ENCODE measurements around the gene KLF7. TPM values are rescaled to one million over a fixed set of nuclear protein-coding genes. Genes with fewer than 3 reads are reported as not detected.

Gene KLF7
- total RNA-seq, 1 experiment from 2014 or later = 24.9 TPM

DNA sequence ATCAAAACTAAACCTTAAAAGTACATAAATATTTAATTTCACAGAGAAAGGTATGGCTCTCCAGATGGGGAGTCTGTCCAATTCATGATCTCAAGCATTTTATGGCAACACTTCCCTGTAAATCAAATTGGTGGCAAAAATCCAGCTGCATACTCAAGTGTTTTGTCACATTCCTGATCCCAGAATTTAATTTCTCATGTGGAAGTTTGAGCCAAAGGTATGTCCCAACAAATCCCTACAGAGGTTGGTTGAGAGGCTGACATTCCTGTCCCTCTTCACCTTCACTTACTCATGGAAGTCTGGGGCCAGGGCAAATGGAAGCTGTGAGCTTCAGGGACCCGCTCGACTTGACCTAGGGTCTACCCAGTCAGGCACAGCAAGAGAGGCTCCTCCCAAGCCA, 17.7 kb downstream of the KLF7 start:
- CTCF ChIA-PET = no interaction called here
- peaks cover 25% of the 10 kb centered on the region for H3K36me3 Mint-ChIP-seq (ENCODE audit: insufficient read depth, unreplicated experiment)
- H3K4me1 Mint-ChIP-seq (ENCODE audit: low read depth, unreplicated experiment) = peaks cover 55% of the 10 kb centered on the region
- no peaks in the 10 kb centered on the region for H3K27me3 Mint-ChIP-seq (ENCODE audit: unreplicated experiment)
- no TSS peak for BruUV-seq (replicated peaks)
- H3K27ac Mint-ChIP-seq (ENCODE audit: unreplicated experiment) = no peak overlapping the region
- intact Hi-C loops (cut with micrococcal nuclease; ENCODE audit: unreplicated experiment) = no loop called here
- no peak for DNase-seq
- no peak for TF ChIP-seq CTCF (IDR thresholded peaks at IDR 0.05; ENCODE audit: unreplicated experiment)
- H3K4me3 Mint-ChIP-seq (ENCODE audit: low read depth, unreplicated experiment) = no peak overlapping the region
- H3K9me3 Mint-ChIP-seq (ENCODE audit: low read depth, unreplicated experiment) = no peaks in the 10 kb centered on the region

DNA sequence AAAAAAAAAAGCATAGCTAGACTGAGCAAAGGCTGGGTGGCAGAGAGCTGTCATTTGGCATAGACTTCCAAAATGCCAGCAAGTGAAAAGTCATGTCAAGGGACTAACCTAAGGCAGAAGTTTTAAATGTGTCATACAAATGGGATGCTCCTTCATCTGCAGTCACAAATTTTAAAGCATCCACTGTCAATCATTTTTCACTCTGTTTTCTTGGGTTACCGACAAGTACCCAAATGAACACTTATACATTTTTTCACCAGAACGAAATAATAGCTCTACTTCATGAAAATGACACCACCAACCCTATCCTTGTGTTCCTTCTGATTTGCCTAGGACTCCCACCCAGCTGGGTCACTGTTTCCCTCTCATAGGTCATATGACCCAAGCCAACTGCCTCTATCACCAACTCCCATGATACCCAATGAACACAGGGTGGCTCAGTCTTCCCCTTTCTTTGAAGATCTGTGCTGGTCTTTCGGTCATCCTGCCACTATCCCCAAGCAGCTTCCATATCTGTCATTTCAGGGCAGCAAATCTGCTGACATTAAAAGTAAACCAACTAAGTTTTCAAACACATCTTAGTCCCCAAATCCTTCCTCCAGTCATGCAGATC, 21.5 kb downstream of the KLF7 start:
- no peaks in the 10 kb centered on the region for H3K9me3 Mint-ChIP-seq (ENCODE audit: low read depth, unreplicated experiment)
- CTCF ChIA-PET = no interaction called here
- peaks cover 26% of the 10 kb centered on the region for H3K36me3 Mint-ChIP-seq (ENCODE audit: insufficient read depth, unreplicated experiment)
- H3K27me3 Mint-ChIP-seq (ENCODE audit: unreplicated experiment) = no peaks in the 10 kb centered on the region
- DNase-seq = no peak
- intact Hi-C loops (cut with micrococcal nuclease; ENCODE audit: unreplicated experiment) = no loop called here
- peaks cover 38% of the 10 kb centered on the region for H3K4me1 Mint-ChIP-seq (ENCODE audit: low read depth, unreplicated experiment)
- no peak overlapping the region for H3K4me3 Mint-ChIP-seq (ENCODE audit: low read depth, unreplicated experiment)
- H3K27ac Mint-ChIP-seq (ENCODE audit: unreplicated experiment) = no peak overlapping the region
- no peak for TF ChIP-seq CTCF (IDR thresholded peaks at IDR 0.05; ENCODE audit: unreplicated experiment)
- BruUV-seq (replicated peaks) = no TSS peak

DNA sequence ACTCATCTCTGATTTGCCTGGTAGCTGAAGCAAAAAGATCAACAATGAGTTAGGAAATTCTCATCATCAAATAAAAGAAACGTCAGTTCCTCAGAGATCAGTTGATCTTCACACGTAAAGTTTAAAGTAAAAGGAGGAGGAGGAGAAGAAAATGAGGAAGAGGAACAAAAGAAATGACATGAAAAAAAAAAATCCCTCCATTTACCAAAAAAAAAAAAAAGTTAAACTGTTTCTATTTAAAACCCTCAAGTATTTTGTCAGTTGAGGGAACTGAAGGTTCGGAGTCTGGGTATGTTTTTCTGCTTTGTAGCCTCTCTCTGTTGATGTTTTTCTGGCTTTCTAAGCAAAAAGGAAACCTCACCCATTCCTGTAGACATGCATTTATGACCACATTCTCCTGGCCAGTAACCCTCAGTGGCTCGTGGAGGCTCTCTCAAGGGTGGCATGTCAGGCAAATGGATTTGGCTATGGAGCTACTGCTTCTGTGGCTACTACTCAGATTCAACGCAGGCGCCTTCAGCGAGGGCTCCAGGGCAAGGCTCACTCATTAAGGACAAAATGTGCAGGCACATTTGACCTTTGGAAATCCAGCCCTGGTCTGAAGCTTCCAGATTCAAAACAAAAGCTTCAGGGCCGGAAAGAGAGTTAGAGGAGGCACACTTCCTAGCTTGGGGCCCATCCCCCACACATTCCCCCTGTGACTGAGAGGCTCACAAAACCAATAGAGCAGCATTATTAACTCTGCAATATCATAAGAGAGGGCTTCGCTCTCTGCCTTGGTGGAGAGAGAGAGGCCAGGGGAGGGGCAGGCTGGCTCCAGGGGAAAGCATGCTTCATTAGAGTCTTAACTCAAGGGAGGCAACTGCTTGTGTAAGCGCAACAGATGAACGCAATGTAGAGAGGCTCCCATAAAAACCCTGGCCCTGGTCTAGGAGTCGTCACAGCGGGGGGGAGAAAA, 22.3 kb downstream of the KLF7 start:
- H3K4me3 Mint-ChIP-seq (ENCODE audit: low read depth, unreplicated experiment) = no peak overlapping the region
- CTCF ChIA-PET = no interaction called here
- H3K4me1 Mint-ChIP-seq (ENCODE audit: low read depth, unreplicated experiment) = peaks cover 30% of the 10 kb centered on the region
- intact Hi-C loops (cut with micrococcal nuclease; ENCODE audit: unreplicated experiment) = no loop called here
- H3K27me3 Mint-ChIP-seq (ENCODE audit: unreplicated experiment) = no peaks in the 10 kb centered on the region
- no peak overlapping the region for H3K27ac Mint-ChIP-seq (ENCODE audit: unreplicated experiment)
- no TSS peak for BruUV-seq (replicated peaks)
- no peaks in the 10 kb centered on the region for H3K9me3 Mint-ChIP-seq (ENCODE audit: low read depth, unreplicated experiment)
- no peak for TF ChIP-seq CTCF (IDR thresholded peaks at IDR 0.05; ENCODE audit: unreplicated experiment)
- H3K36me3 Mint-ChIP-seq (ENCODE audit: insufficient read depth, unreplicated experiment) = peaks cover 18% of the 10 kb centered on the region
- DNase-seq = no peak

GRCh38 chr2:207142461-207142860, 23.3 kb downstream of the KLF7 start:
- H3K27me3 Mint-ChIP-seq (ENCODE audit: unreplicated experiment) = no peaks in the 10 kb centered on the region
- no peak for DNase-seq
- H3K4me3 Mint-ChIP-seq (ENCODE audit: low read depth, unreplicated experiment) = no peak overlapping the region
- H3K9me3 Mint-ChIP-seq (ENCODE audit: low read depth, unreplicated experiment) = no peaks in the 10 kb centered on the region
- no peak overlapping the region for H3K27ac Mint-ChIP-seq (ENCODE audit: unreplicated experiment)
- peaks cover 23% of the 10 kb centered on the region for H3K4me1 Mint-ChIP-seq (ENCODE audit: low read depth, unreplicated experiment)
- no peak for TF ChIP-seq CTCF (IDR thresholded peaks at IDR 0.05; ENCODE audit: unreplicated experiment)
- no TSS peak for BruUV-seq (replicated peaks)
- CTCF ChIA-PET = no interaction called here
- intact Hi-C loops (cut with micrococcal nuclease; ENCODE audit: unreplicated experiment) = no loop called here
- H3K36me3 Mint-ChIP-seq (ENCODE audit: insufficient read depth, unreplicated experiment) = peaks cover 13% of the 10 kb centered on the region

Data from Calu3 (cell line).